SJCRH30 (cell line): ENCODE data around the gene ZMAT2. TPM values are rescaled to one million over a fixed set of nuclear protein-coding genes. Genes with fewer than 3 reads are reported as not detected.
"Not testable (repeated sequence)": the region's sequence is repeated elsewhere in the genome, so short reads cannot be mapped to it uniquely, and the experiment has no call there.

Experiments used
- DNase-seq, 2 experiments: peaks; one replicate each; pipeline ENCODE4 v3.0.0-alpha.2; 2015 to 2020
- H3K27ac ChIP-seq: fragments of 250-450 bp; sonication (Bioruptor Pico); 2 replicates; pipeline ENCODE4 v1.5.1; 2020; ENCODE audit warnings: mild to moderate bottlenecking, moderate library complexity
- H3K27me3 ChIP-seq: fragments of 250-450 bp; sonication (Bioruptor Pico); 2 replicates; pipeline ENCODE4 v1.5.1; 2020; ENCODE audit warnings: mild to moderate bottlenecking, moderate library complexity
- H3K36me3 ChIP-seq: fragments of 250-450 bp; sonication (Bioruptor Pico); 2 replicates; pipeline ENCODE4 v1.5.1; 2020; ENCODE audit warnings: mild to moderate bottlenecking, moderate library complexity
- H3K4me1 ChIP-seq: fragments of 250-450 bp; sonication (Bioruptor Pico); 2 replicates; pipeline ENCODE4 v1.5.1; 2020; ENCODE audit warnings: mild to moderate bottlenecking, moderate library complexity
- H3K4me3 ChIP-seq: fragments of 250-450 bp; sonication (Bioruptor Pico); 2 replicates; pipeline ENCODE4 v1.5.1; 2020; ENCODE audit warnings: mild to moderate bottlenecking, moderate library complexity
- H3K9me3 ChIP-seq: fragments of 250-450 bp; sonication (Bioruptor Pico); replicated peaks from 2 replicates; pipeline ENCODE4 v1.5.1; 2020; ENCODE audit warnings: mild to moderate bottlenecking, moderate library complexity
- total RNA-seq: library from RNA; depleted of rRNA; stranded (reverse); fragments of >200 nt; shearing (Covaris generic); gene quantifications from 2 replicates; pipeline ENCODE4 v1.2.3, GENCODE V29; 2014

The ZMAT2 gene
- total RNA-seq, 1 experiment from 2014 or later = 67.9 TPM

DNA sequence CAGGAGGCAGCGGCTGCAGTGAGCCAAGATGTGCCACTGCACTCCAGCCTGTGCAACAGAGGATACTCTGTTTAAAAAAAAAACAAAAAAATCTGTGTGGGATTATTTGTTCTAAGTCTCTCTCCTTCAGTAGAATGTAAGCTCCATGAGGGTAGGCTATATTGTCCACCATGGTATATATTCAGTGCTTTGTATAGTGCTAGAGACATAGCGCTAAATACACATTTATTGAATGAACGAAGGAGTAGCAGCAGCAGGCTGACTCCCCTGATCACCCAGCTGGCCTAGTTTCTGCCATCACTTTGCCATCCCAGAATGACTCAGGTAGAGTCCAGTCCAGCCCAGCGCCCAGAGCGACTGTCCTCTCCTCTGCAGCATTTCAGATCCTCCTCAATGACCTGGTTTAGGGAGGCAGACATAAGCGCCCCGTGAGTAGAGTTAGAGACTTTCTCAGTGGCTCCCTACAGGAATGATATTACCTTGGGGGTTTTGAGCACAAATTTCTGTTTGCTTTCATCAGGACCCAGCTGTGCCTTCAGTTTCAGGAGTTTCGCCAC is 9.8 kb upstream of the ZMAT2 start:
- DNase-seq = no peak
- H3K9me3 ChIP-seq = no peaks in the 10 kb centered on the region
- H3K36me3 ChIP-seq = peaks cover 17% of the 10 kb centered on the region
- H3K27me3 ChIP-seq = no peaks in the 10 kb centered on the region
- no peaks in the 10 kb centered on the region; the same call in 1 of the 2 replicates for H3K4me1 ChIP-seq
- H3K27ac ChIP-seq = peak overlapping the region; percentile 48
- peak overlapping the region; percentile 67 for H3K4me3 ChIP-seq

DNA sequence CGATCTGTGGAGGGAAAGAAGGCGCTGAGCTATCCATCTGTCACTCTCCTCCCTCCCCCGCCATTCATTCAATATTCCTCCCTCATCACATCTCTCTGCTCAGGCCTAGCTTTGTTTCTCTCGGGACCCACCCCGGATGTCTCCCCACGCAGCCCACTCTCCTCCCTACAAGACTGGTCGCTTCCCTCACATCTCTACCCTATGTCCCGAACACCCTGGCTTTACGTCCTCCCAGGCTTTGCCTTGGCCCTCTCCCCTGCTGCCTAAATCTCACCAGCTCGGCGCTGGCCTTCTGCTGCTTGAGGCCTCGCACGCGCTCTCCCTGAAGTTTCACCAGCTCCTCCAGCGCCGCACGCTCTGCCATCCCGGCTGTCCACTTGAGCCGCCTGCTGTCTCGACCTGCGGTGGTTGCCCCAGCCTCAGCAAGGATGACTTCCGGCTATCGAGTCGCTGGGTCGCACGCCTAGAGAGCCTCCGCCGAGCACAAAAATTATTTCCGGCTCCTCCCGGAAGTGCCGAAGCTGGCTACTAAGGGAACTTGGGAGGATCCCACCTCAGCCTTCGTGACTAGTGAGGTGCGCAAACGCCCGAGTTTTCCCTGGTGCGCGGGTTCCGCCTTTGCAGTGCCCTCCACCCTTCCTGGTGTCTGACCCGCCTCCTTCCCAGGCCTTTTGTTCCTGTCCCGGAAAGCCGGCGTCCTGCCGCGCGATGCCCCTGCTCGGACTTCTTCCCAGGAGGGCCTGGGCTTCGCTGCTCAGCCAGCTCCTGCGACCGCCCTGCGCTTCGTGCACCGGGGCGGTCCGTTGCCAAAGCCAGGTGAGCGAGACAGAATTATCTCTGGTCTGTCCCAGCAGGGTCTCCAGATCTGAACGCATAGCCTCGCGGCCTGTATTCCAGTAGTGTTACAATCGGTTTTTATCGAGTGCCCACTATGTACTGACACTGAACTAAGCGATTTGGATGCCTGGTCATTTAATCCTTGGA is 9.0 kb upstream of the ZMAT2 start, which contains the start of the genes HARS1 and HARS2:
TSS of gene HARS1 (minus strand) at position 430 of the 984 bp plus-strand sequence. CDS start at position 364, 66 bp downstream.
TSS of gene HARS2 (plus strand) at position 515 of the 984 bp plus-strand sequence. CDS start at position 709, 194 bp downstream.
- H3K27ac ChIP-seq = peak within 1 kb of the TSS; percentile 48

DNA sequence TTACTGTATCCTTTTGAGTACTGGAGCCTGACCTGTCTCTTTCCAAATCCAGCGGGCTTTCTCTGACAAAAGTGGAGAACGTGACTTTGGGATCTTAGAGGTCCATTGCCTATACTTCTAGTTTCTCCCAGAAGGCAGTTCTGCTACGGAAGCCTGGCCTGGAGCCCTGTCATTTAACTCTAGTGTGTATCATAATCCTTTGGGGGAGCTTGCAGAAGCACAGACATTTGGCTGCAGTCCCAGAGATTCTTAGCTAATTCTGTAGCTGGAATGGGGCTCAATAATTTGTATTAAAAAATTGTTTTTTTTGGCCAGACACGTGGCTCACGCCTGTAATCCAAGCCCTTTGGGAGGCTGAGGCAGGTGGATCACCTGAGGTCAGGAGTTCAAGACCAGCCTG is 6.0 kb upstream of the ZMAT2 start:
- H3K4me1 ChIP-seq = no peaks in the 10 kb centered on the region; the same call in 1 of the 2 replicates
- peaks cover 29% of the 10 kb centered on the region for H3K36me3 ChIP-seq
- no peaks in the 10 kb centered on the region for H3K9me3 ChIP-seq
- no peak for DNase-seq
- H3K27me3 ChIP-seq = no peaks in the 10 kb centered on the region
- H3K4me3 ChIP-seq = no peak overlapping the region
- H3K27ac ChIP-seq = no peak overlapping the region

More for the DNA sequence above, 9.0 kb upstream of the ZMAT2 start, which contains the start of the genes HARS1 and HARS2:
- no peaks in the 10 kb centered on the region; the same call in 1 of the 2 replicates for H3K4me1 ChIP-seq
- peaks cover 14% of the 10 kb centered on the region for H3K36me3 ChIP-seq
- H3K9me3 ChIP-seq = no peaks in the 10 kb centered on the region
- peak; percentile 95 for DNase-seq
- peak within 1 kb of the TSS; percentile 67 for H3K4me3 ChIP-seq
- no peaks in the 10 kb centered on the region for H3K27me3 ChIP-seq

DNA sequence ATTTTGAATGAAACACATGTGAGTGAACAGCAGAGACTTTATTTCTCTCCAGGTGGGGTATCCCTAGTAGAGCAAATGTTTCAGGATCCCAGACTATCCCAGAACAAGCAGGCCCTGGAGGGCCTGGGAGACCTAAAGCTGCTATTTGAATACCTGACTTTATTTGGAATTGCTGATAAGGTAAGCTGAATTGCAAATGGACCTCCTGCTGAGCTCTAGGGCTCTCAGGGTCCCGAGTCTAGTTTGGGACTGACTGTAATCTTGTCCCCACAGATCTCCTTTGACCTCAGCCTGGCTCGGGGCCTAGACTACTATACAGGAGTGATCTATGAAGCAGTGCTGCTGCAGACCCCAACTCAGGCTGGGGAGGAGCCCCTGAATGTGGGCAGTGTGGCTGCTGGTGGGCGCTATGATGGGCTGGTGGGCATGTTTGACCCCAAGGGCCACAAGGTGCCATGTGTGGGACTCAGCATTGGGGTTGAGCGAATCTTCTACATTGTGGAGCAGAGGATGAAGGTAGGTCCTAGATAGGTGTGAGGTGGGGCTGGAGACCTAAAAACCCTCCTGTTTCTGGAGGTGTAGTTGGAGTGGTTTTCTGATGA is 3.3 kb upstream of the ZMAT2 start:
- Histone ChIP-seq H3K36me3 (peaks cover 34% of the 10 kb centered on the region), H3K4me1 (no peaks in the 10 kb centered on the region; the same call in 1 of the 2 replicates), H3K27ac (no peak overlapping the region), H3K4me3 (no peak overlapping the region), H3K9me3 (no peaks in the 10 kb centered on the region), H3K27me3 (no peaks in the 10 kb centered on the region)
- DNase-seq = no peak

DNA sequence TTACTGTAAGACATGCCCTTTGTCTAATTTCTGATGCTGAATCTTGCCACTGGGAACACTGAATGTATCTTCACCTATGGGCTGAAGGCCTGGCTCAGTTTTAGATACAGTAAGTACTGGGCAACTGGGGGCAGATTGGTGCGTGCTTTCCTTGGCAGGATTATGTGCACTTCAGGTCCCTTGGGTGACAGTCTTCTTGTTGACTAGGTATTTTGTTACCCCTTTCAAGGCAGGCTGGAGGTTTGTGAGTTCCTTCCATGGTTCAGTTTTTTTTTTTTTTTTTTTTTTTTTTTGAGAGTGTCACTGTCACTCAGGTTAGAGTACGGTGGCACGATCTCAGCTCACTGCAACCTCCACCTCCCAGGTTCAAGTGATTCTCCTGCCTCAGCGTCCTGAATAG is 7.6 kb downstream of the ZMAT2 start:
- Histone ChIP-seq H3K4me1 (no peaks in the 10 kb centered on the region; the same call in 1 of the 2 replicates), H3K4me3 (no peak overlapping the region), H3K27me3 (no peaks in the 10 kb centered on the region), H3K9me3 (no peaks in the 10 kb centered on the region), H3K27ac (no peak overlapping the region), H3K36me3 (peaks cover 30% of the 10 kb centered on the region)
- no peak for DNase-seq

DNA sequence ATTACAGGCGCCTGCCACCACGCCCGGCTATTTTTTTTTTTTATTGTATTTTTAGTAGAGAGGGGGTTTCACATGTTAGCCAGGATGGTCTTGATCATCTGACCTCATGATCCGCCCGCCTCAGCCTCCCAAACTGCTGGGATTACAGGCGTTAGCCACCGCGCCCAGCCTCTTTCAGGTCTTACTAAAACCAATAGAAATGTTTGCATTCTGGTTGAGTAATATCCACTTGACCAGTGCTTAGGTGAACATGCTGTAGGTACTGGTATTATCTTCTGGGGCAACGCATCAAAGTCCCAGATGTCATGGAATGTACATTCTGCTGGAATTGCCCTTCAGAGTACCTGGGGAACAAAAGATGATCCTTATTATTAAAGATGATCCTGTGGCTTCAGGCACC is 8.5 kb downstream of the ZMAT2 start:
- not testable (repeated sequence) for H3K9me3 ChIP-seq, H3K27ac ChIP-seq, H3K27me3 ChIP-seq, H3K4me1 ChIP-seq, H3K4me3 ChIP-seq, DNase-seq
- peaks cover 24% of the 10 kb centered on the region for H3K36me3 ChIP-seq

DNA sequence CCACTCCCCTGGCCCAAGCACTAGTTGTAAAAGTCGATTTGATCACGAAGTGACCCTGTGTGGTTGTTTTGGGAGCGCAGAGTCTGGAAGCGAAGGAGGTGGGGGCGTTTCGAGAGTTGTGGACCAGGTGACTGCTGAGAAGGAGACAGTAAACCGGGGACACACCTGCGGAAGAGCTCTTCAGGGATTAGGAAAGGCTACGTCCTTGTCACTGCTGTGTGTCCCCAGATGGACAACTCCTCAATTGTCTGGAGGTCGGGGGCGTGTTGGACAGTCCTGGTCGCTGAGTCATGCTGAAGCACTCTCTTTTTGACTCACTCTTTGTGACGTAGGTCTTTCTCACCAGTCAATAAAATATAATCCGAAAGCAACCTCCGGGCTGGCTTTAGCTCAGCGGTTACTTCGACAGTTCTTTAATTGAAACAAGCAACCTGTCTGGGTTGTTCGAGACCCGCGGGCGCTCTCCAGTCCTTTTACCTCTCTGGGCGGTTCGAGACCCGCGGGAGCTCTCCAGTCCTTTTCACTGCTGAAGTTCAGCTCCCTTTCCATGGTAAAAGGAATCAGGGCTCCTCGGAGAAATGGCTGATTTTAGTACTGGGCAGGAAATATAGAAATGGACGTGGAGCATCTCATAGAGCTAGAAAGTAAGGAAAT is 10.8 kb downstream of the ZMAT2 start:
- peaks cover 7% of the 10 kb centered on the region; the same call in 1 of the 2 replicates for H3K36me3 ChIP-seq
- H3K4me1 ChIP-seq = no peaks in the 10 kb centered on the region; the same call in 1 of the 2 replicates
- H3K9me3 ChIP-seq = no peaks in the 10 kb centered on the region
- H3K27me3 ChIP-seq = no peaks in the 10 kb centered on the region
- peak overlapping the region; percentile 78 for H3K4me3 ChIP-seq
- DNase-seq = peak; percentile 94 to 96
- H3K27ac ChIP-seq = peak overlapping the region; percentile 61

DNA sequence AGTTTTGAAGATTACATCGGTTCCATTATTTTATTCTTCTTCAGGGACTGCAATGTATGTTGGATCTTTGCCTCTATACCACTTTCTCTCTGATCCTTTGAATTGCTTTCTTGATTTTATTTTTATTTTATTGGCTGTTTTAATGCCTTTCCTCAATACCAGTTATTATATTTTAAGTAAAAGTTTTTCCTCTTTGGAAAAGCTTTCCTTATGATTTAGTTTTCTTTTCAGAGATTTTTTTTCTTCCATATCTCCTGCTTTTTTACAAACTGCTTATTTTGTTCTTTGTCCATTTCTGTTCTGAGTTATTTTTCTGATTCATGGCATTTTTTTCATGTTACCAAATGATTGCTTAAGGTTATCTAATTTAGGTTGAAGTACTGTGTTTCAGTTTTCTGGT is 11.5 kb downstream of the ZMAT2 start:
- H3K27me3 ChIP-seq = no peaks in the 10 kb centered on the region
- no peaks in the 10 kb centered on the region for H3K9me3 ChIP-seq
- DNase-seq = no peak
- H3K27ac ChIP-seq = no peak overlapping the region
- H3K4me3 ChIP-seq = peak overlapping the region; percentile 78
- no peaks in the 10 kb centered on the region; the same call in 1 of the 2 replicates for H3K4me1 ChIP-seq
- H3K36me3 ChIP-seq = peaks cover 7% of the 10 kb centered on the region; the same call in 1 of the 2 replicates

DNA sequence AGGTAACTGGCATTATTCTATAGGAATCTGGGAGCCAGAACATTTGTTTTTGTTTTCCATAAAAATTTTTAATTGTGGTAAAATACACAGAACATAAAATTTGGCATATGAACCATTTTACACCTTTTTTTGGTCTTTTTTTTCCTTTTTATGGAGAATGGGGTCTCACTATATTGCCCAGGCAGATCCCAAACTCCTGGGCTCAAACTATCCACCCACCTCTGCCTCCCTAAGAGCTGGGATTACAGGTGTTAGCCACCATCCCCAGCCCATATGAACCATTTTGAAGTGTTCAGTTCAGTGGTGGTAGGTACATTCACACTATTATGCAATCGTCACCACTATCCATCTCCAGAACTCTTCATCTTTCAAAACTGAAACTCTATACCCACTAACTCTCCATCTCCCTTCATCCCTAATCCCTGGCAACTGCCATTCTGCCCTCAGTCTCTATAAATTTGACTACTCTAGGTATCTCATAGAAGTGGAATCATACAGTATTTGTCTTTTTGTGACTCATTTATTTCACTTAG is 13.4 kb downstream of the ZMAT2 start:
- no peak for DNase-seq
- no peaks in the 10 kb centered on the region for H3K27me3 ChIP-seq
- no peaks in the 10 kb centered on the region; the same call in 1 of the 2 replicates for H3K4me1 ChIP-seq
- no peaks in the 10 kb centered on the region for H3K9me3 ChIP-seq
- no peak overlapping the region for H3K4me3 ChIP-seq
- no peak overlapping the region for H3K27ac ChIP-seq
- H3K36me3 ChIP-seq = no peaks in the 10 kb centered on the region

DNA sequence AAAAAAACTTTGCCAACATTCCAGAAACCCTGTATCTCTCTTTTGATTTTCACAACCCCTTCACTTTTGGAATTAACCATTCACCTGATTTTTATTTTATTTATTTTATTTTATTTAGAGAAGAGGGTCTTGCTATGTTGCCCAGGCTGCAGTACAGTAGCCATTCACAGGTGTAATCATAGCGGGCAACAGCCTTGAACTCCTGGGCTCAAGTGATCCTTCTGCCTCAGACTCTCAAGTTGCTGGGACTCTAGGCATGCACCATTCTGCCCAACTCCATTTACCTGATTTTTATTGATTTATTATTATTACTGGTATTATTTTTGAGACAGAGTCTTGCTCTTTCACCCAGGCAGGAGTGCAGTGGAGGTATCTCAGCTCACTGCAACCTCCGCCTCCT is 16.0 kb downstream of the ZMAT2 start:
- not testable (repeated sequence) for H3K4me3 ChIP-seq, H3K4me1 ChIP-seq, H3K36me3 ChIP-seq, H3K27me3 ChIP-seq, H3K27ac ChIP-seq, H3K9me3 ChIP-seq, DNase-seq

DNA sequence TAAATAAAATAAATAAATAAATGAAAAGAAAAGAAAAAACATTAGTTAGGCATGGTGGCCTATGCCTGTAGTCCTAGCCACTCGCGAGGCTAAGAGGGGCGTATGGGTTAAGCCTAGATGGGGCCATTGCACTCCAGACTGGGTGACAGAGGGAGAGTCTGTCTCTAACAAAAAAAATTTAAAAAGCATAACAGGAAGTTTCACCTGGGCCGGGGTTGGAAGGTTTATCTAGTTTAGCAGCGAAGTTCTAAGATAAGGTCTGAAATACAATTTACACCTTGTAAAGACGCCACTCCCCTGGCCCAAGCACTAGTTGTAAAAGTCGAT is 18.0 kb downstream of the ZMAT2 start:
- H3K27me3 ChIP-seq = no peaks in the 10 kb centered on the region
- H3K4me1 ChIP-seq = no peaks in the 10 kb centered on the region
- H3K36me3 ChIP-seq = no peaks in the 10 kb centered on the region
- no peaks in the 10 kb centered on the region for H3K9me3 ChIP-seq
- H3K4me3 ChIP-seq = peak overlapping the region; percentile 58
- peak overlapping the region; percentile 39 for H3K27ac ChIP-seq
- no peak for DNase-seq

DNA sequence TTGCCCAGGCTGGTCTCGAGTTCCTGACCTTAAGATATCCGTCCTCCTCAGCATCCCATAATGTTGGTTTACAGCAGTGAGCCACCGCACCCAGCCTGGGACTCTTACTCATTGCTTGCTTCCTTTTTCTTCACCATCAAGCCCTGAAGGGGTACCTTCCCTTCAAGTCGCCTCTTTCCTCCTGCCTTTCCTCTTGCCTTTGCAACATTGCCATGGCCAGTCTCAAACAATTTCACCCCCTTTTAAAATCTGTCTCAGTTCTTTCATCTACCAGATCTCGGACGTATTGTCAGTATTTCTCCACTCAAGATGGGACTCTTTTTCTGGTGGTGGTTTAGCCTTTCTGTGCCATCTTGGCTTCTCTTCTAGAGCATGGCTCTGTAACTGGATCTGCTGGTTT is 20.5 kb downstream of the ZMAT2 start:
- H3K27ac ChIP-seq, H3K4me1 ChIP-seq, DNase-seq, H3K4me3 ChIP-seq, H3K36me3 ChIP-seq, H3K27me3 ChIP-seq, H3K9me3 ChIP-seq: not testable (repeated sequence)

DNA sequence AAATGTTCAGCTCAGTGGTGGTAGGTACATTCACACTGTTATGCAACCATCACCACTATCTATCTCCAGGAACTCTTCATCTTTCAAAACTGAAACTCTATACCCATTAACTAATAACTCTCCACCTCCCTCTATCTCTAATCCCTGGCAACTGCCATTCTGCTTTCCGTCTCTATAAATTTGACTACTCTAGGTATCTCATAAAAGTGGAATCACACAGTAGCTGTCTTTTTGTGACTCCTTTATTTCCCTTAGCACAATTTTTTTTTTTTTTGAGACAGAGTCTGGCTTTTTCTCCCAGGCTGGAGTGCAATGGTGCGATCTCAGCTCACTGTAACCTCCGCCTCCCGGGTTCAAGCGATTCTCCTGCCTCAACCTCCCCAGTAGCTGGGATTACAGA is 21.1 kb downstream of the ZMAT2 start:
- not testable (repeated sequence) for H3K4me1 ChIP-seq, H3K27ac ChIP-seq, H3K9me3 ChIP-seq, H3K4me3 ChIP-seq, DNase-seq, H3K27me3 ChIP-seq, H3K36me3 ChIP-seq

DNA sequence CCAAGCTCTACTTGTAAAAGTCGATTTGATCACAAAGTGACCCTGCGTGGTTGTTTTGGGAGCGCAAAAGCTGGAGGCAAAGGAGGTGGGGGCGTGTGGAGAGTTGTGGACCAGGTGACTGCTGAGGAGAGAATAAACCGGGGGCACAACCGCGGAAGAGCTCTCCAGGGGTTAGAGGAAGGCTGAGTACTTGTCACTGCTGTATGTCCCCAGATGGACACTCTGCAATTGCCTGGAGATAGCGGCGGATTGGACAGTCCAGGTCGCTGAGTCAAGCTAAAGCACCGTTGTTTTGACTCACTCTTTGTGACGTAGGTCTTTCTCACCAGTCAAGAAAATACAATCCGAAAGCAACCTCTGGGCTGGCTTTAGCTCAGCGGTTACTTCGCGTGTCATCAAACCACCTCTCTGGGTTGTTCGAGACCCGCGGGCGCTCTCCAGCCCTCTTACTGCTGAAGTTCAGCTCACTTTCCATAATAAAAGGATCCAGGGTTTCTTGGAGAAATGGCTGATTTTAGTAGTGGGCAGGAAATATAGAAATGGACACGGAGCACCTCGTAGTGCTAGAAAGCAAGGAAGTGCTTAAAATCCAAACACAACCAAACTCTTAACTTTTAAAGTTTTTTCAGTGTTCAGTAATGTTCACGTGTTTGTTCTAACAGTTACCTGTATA is 25.7 kb downstream of the ZMAT2 start:
- Histone ChIP-seq H3K4me3 (peak overlapping the region; percentile 34), H3K27me3 (no peaks in the 10 kb centered on the region), H3K27ac (no peak overlapping the region), H3K9me3 (no peaks in the 10 kb centered on the region), H3K4me1 (no peaks in the 10 kb centered on the region), H3K36me3 (no peaks in the 10 kb centered on the region)
- DNase-seq = peak; percentile 52 to 54
